ENCODE data around the gene TSHB. TPM values are rescaled to one million over a fixed set of nuclear protein-coding genes. Genes with fewer than 3 reads are reported as not detected.
"Not testable (repeated sequence)": the region's sequence is repeated elsewhere in the genome, so short reads cannot be mapped to it uniquely, and the experiment has no call there.

The TSHB gene
- not detected for total RNA-seq

- no peaks in the 10 kb centered on the region for H3K27me3 Mint-ChIP-seq
- no peak for ATAC-seq
- POLR2A ChIA-PET: no interaction called here
Observed at GRCh38 chr1:115029526-115029925, at the start of gene TSHB. TSS of gene TSHB (plus strand) at chr1:115029826. CDS start at chr1:115033363, 3,537 bp downstream.

GRCh38 chr1:114982251-114982650, 47.4 kb upstream of the TSHB start:
- Mint-ChIP-seq H3K4me1 (no peaks in the 10 kb centered on the region), H3K9me3 (ENCODE audit: low read depth) (peaks cover 21% of the 10 kb centered on the region), H3K27me3 (peaks cover 8% of the 10 kb centered on the region), H3K4me3 (no peak overlapping the region), H3K27ac (no peak overlapping the region), H3K36me3 (ENCODE audit: low read depth) (peaks cover 3% of the 10 kb centered on the region)
- no peak for DNase-seq
- ChIA-PET CTCF (interaction anchor here (0.8 to 2.9 kb wide), 6 partner anchors 10 to 161 kb away, joined by 3 to 15 read pairs (median 5); no protein-coding TSS in a partner anchor), POLR2A (no interaction called here)
- ATAC-seq: no peak
- intact Hi-C loops (cut with DNase I, micrococcal nuclease): no loop called here

More at GRCh38 chr1:115029526-115029925, at the start of gene TSHB:
- peaks cover 1% of the 10 kb centered on the region for H3K9me3 Mint-ChIP-seq (ENCODE audit: low read depth)
- no peaks in the 10 kb centered on the region for H3K36me3 Mint-ChIP-seq (ENCODE audit: low read depth)
- no peak within 1 kb of the TSS for H3K27ac Mint-ChIP-seq
- CTCF ChIA-PET: interaction anchor here (1.0 kb wide), 1 partner anchor 23 kb away, joined by 5 read pairs; no protein-coding TSS in a partner anchor
- no peak for DNase-seq
- intact Hi-C loops (cut with DNase I, micrococcal nuclease): no loop called here
- H3K4me1 Mint-ChIP-seq: no peaks in the 10 kb centered on the region
- no peak within 1 kb of the TSS for H3K4me3 Mint-ChIP-seq

- CTCF ChIA-PET: interaction anchor here (1.1 to 1.6 kb wide), 2 partner anchors 67 to 125 kb away, joined by 3 to 5 read pairs; no protein-coding TSS in a partner anchor
- H3K9me3 Mint-ChIP-seq (ENCODE audit: low read depth): peaks cover 30% of the 10 kb centered on the region
Observed at GRCh38 chr1:114986286-114986685, 43.3 kb upstream of the TSHB start.

GRCh38 chr1:114988095-114988494, 41.5 kb upstream of the TSHB start:
- H3K9me3 Mint-ChIP-seq (ENCODE audit: low read depth): peaks cover 17% of the 10 kb centered on the region
- no peaks in the 10 kb centered on the region for H3K4me1 Mint-ChIP-seq
- H3K4me3 Mint-ChIP-seq: no peak overlapping the region
- intact Hi-C loops (cut with DNase I, micrococcal nuclease): no loop called here
- peaks cover 4% of the 10 kb centered on the region for H3K36me3 Mint-ChIP-seq (ENCODE audit: low read depth)
- ChIA-PET POLR2A (no interaction called here), CTCF (interaction anchor here (0.7 to 1.9 kb wide), 4 partner anchors 11 to 387 kb away, joined by 3 to 7 read pairs (median 5); no protein-coding TSS in a partner anchor)
- DNase-seq (no peak), ATAC-seq (no peak)
- H3K27me3 Mint-ChIP-seq: peaks cover 7% of the 10 kb centered on the region
- no peak overlapping the region for H3K27ac Mint-ChIP-seq

More at GRCh38 chr1:114986286-114986685, 43.3 kb upstream of the TSHB start:
- H3K27me3 Mint-ChIP-seq: peaks cover 7% of the 10 kb centered on the region
- H3K36me3 Mint-ChIP-seq (ENCODE audit: low read depth): peaks cover 6% of the 10 kb centered on the region
- ATAC-seq: no peak
- no peak overlapping the region for H3K4me3 Mint-ChIP-seq
- no peaks in the 10 kb centered on the region for H3K4me1 Mint-ChIP-seq
- intact Hi-C loops (cut with DNase I, micrococcal nuclease): no loop called here
- POLR2A ChIA-PET: no interaction called here
- no peak for DNase-seq
- H3K27ac Mint-ChIP-seq: no peak overlapping the region

GRCh38 chr1:114997510-114998289, 31.9 kb upstream of the TSHB start:
- ATAC-seq (no peak), DNase-seq (no peak)
- ChIA-PET POLR2A (no interaction called here), CTCF (interaction anchor here (0.6 to 1.6 kb wide), 5 partner anchors 18 to 346 kb away, joined by 3 to 6 read pairs (median 3); no protein-coding TSS in a partner anchor)
- Mint-ChIP-seq H3K27ac (no peak overlapping the region), H3K4me1 (no peaks in the 10 kb centered on the region), H3K9me3 (ENCODE audit: low read depth) (no peaks in the 10 kb centered on the region), H3K4me3 (no peak overlapping the region), H3K27me3 (peaks cover 4% of the 10 kb centered on the region), H3K36me3 (ENCODE audit: low read depth) (no peaks in the 10 kb centered on the region)
- intact Hi-C loops (cut with DNase I, micrococcal nuclease): no loop called here

- Mint-ChIP-seq H3K27ac (no peak overlapping the region), H3K4me3 (no peak overlapping the region), H3K4me1 (no peaks in the 10 kb centered on the region), H3K36me3 (ENCODE audit: low read depth) (no peaks in the 10 kb centered on the region), H3K9me3 (ENCODE audit: low read depth) (no peaks in the 10 kb centered on the region), H3K27me3 (peaks cover 8% of the 10 kb centered on the region)
- intact Hi-C loops (cut with DNase I, micrococcal nuclease): no loop called here
- POLR2A ChIA-PET: no interaction called here
- CTCF ChIA-PET: no interaction called here
- ATAC-seq: no peak
- DNase-seq: no peak
Observed at GRCh38 chr1:115006191-115006590, 23.4 kb upstream of the TSHB start.

GRCh38 chr1:115012006-115012405, 17.6 kb upstream of the TSHB start:
- Mint-ChIP-seq H3K4me1 (no peaks in the 10 kb centered on the region), H3K27ac (no peak overlapping the region), H3K9me3 (ENCODE audit: low read depth) (no peaks in the 10 kb centered on the region), H3K4me3 (no peak overlapping the region), H3K36me3 (ENCODE audit: low read depth) (no peaks in the 10 kb centered on the region), H3K27me3 (no peaks in the 10 kb centered on the region)
- DNase-seq (no peak), ATAC-seq (no peak)
- POLR2A ChIA-PET: no interaction called here
- CTCF ChIA-PET: interaction anchor here (0.6 kb wide), 1 partner anchor 45 kb away, joined by 3 read pairs; no protein-coding TSS in a partner anchor
- intact Hi-C loops (cut with DNase I, micrococcal nuclease): no loop called here

GRCh38 chr1:115012434-115012833, 17.2 kb upstream of the TSHB start:
- Mint-ChIP-seq H3K9me3 (ENCODE audit: low read depth) (no peaks in the 10 kb centered on the region), H3K27ac (no peak overlapping the region), H3K4me1 (no peaks in the 10 kb centered on the region), H3K36me3 (ENCODE audit: low read depth) (no peaks in the 10 kb centered on the region), H3K4me3 (no peak overlapping the region), H3K27me3 (no peaks in the 10 kb centered on the region)
- DNase-seq (no peak), ATAC-seq (no peak)
- ChIA-PET CTCF (interaction anchor here (0.6 kb wide), 1 partner anchor 45 kb away, joined by 3 read pairs; no protein-coding TSS in a partner anchor), POLR2A (no interaction called here)
- intact Hi-C loops (cut with DNase I, micrococcal nuclease): no loop called here

- H3K27me3 Mint-ChIP-seq: peaks cover 3% of the 10 kb centered on the region
- ChIA-PET CTCF (no interaction called here), POLR2A (no interaction called here)
- peaks cover 3% of the 10 kb centered on the region for H3K9me3 Mint-ChIP-seq (ENCODE audit: low read depth)
- no peak overlapping the region for H3K4me3 Mint-ChIP-seq
- H3K27ac Mint-ChIP-seq: no peak overlapping the region
- no peaks in the 10 kb centered on the region for H3K36me3 Mint-ChIP-seq (ENCODE audit: low read depth)
- intact Hi-C loops (cut with DNase I, micrococcal nuclease): no loop called here
- DNase-seq (no peak), ATAC-seq (no peak)
- no peaks in the 10 kb centered on the region for H3K4me1 Mint-ChIP-seq
Observed at GRCh38 chr1:115013792-115014191, 15.8 kb upstream of the TSHB start.

GRCh38 chr1:115019549-115019948, 10.1 kb upstream of the TSHB start:
- not testable (repeated sequence) for H3K27ac Mint-ChIP-seq; H3K9me3 Mint-ChIP-seq (ENCODE audit: low read depth)

GRCh38 chr1:115021145-115021544, 8.5 kb upstream of the TSHB start:
- intact Hi-C loops (cut with DNase I, micrococcal nuclease): no loop called here
- H3K9me3 Mint-ChIP-seq (ENCODE audit: low read depth): peaks cover 3% of the 10 kb centered on the region

More at GRCh38 chr1:115019549-115019948, 10.1 kb upstream of the TSHB start:
- DNase-seq; CTCF ChIA-PET; H3K4me3 Mint-ChIP-seq; ATAC-seq; H3K4me1 Mint-ChIP-seq; H3K36me3 Mint-ChIP-seq (ENCODE audit: low read depth); POLR2A ChIA-PET; intact Hi-C loops (cut with DNase I, micrococcal nuclease); H3K27me3 Mint-ChIP-seq: not testable (repeated sequence)

GRCh38 chr1:115023593-115023992, 6.0 kb upstream of the TSHB start:
- Mint-ChIP-seq H3K27ac (no peak overlapping the region), H3K27me3 (peaks cover 6% of the 10 kb centered on the region), H3K36me3 (ENCODE audit: low read depth) (no peaks in the 10 kb centered on the region), H3K4me3 (no peak overlapping the region), H3K4me1 (no peaks in the 10 kb centered on the region), H3K9me3 (ENCODE audit: low read depth) (peaks cover 3% of the 10 kb centered on the region)
- intact Hi-C loops (cut with DNase I, micrococcal nuclease): no loop called here
- ATAC-seq (no peak), DNase-seq (no peak)
- POLR2A ChIA-PET: no interaction called here
- CTCF ChIA-PET: no interaction called here

More at GRCh38 chr1:115021145-115021544, 8.5 kb upstream of the TSHB start:
- no peak for DNase-seq
- ChIA-PET POLR2A (no interaction called here), CTCF (no interaction called here)
- H3K27ac Mint-ChIP-seq: no peak overlapping the region
- no peak for ATAC-seq
- no peak overlapping the region for H3K4me3 Mint-ChIP-seq
- no peaks in the 10 kb centered on the region for H3K4me1 Mint-ChIP-seq
- peaks cover 7% of the 10 kb centered on the region for H3K27me3 Mint-ChIP-seq
- no peaks in the 10 kb centered on the region for H3K36me3 Mint-ChIP-seq (ENCODE audit: low read depth)
